K562 (cell line): ENCODE data around the gene CCDC70. TPM values are rescaled to one million over a fixed set of nuclear protein-coding genes. Genes with fewer than 3 reads are reported as not detected.

Experiments used
- ATAC-seq: fragments of 200-7000 bp; cut with Tn5 transposase; 3 replicates; pipeline ENCODE4 v1.9.1; 2020; ENCODE audit warnings: moderate library complexity
- BruUV-seq: library from RNA; stranded (reverse); fragments of 400-500 nt; replicated peaks from 2 replicates; lab custom pipeline; 2021; lab: Mats Ljungman, UMichigan
- CTCF ChIA-PET: fragments of 300-600 bp; formaldehyde crosslinking; extraction: SDS; loops from one replicate; lab custom pipeline; 2021; ENCODE audit warnings: low intra/inter-chr PET ratio; lab: Yijun Ruan, JAX
- POLR2A ChIA-PET: fragments of 300-600, 350-650 bp; sonication (Branson Sonifier 250); formaldehyde crosslinking; extraction: SDS; loops from one replicate; lab custom pipeline; 2021; ENCODE audit warnings: antibody characterized with exemption, inconsistent platforms; lab: Yijun Ruan, JAX
- DNase-seq, 4 experiments: peaks; one replicate each; pipeline versions ENCODE4 v3.0.0 to v3.0.0-alpha.2; 2011 to 2018; ENCODE audit warnings: low spot score in 3 of 4, mixed read lengths in 3 of 4; ENCODE audit errors: extremely low read depth in 1 of 4
- FAIRE-seq: peaks from 2 replicates; lab custom pipeline; 2011; peaks lifted over from hg19 to GRCh38; lab: Jason Lieb, UNC
- H2AFZ ChIP-seq: 2 replicates; pipeline ENCODE4 v1.6.0; 2011; ENCODE audit warnings: low read depth, low read length, control low read depth, inconsistent platforms
- H3K27ac ChIP-seq: fragments of 200-600 bp; 3 replicates; pipeline ENCODE4 v1.8.0; 2011; ENCODE audit warnings: low read depth, mild to moderate bottlenecking, control low read depth, inconsistent platforms, low read length, moderate library complexity, mixed read lengths; ENCODE audit errors: extremely low read depth
- H3K27me3 ChIP-seq, 2 experiments: fragments of 300-600 bp in 1 of 2; 2 replicates in 1 of 2; 3 replicates in 1 of 2; pipeline versions ENCODE4 v1.6.0 to v1.8.0; 2011; ENCODE audit warnings: inconsistent platforms in 2 of 2, low read length in 2 of 2, mild to moderate bottlenecking in 1 of 2, mixed read lengths in 1 of 2, moderate library complexity in 1 of 2; ENCODE audit not compliant: control insufficient read depth in 2 of 2, insufficient read depth in 2 of 2
- H3K36me3 ChIP-seq: fragments of 300-600 bp; 3 replicates; pipeline ENCODE4 v1.8.0; 2011; ENCODE audit warnings: mild to moderate bottlenecking, low read length, inconsistent platforms; ENCODE audit not compliant: control insufficient read depth, insufficient read depth
- H3K4me1 ChIP-seq, 2 experiments: fragments of 200-600 bp in 1 of 2; replicated peaks in 1 of 2; 2 replicates in 1 of 2; 3 replicates in 1 of 2; pipeline versions ENCODE4 v1.5.1 to v1.8.0; 2011; ENCODE audit warnings: inconsistent platforms in 2 of 2, low read length in 2 of 2, mild to moderate bottlenecking in 1 of 2, mixed read lengths in 1 of 2, moderate library complexity in 1 of 2; ENCODE audit not compliant: control insufficient read depth in 2 of 2, insufficient read depth in 2 of 2
- H3K4me2 ChIP-seq: 2 replicates; pipeline ENCODE4 v1.6.1; 2011; ENCODE audit warnings: low read length, control low read depth, inconsistent platforms, mixed read lengths; ENCODE audit not compliant: insufficient read depth
- H3K4me3 ChIP-seq: fragments of 200-600 bp; sonication (generic), shearing (Covaris generic); 2 replicates; pipeline ENCODE4 v1.5.1; 2016; ENCODE audit warnings: control low read depth, inconsistent platforms
- H3K79me2 ChIP-seq: fragments of 200-600 bp; 3 replicates; pipeline ENCODE4 v1.8.0; 2011; ENCODE audit warnings: low read length, inconsistent platforms; ENCODE audit not compliant: control insufficient read depth, insufficient read depth
- H3K9ac ChIP-seq, 2 experiments: 2 replicates each; pipeline versions ENCODE4 v1.6.0 to v1.6.1; 2011; ENCODE audit warnings: low read depth in 2 of 2, low read length in 2 of 2, control low read depth in 1 of 2, inconsistent platforms in 1 of 2, mild to moderate bottlenecking in 1 of 2, mixed read lengths in 1 of 2; ENCODE audit not compliant: insufficient read depth in 1 of 2
- H3K9me1 ChIP-seq: one replicate; pipeline ENCODE4 v1.6.0; 2011; ENCODE audit warnings: inconsistent platforms, mild to moderate bottlenecking, low read length, moderate library complexity; ENCODE audit not compliant: control insufficient read depth, insufficient read depth
- H3K9me3 ChIP-seq: replicated peaks from 2 replicates; pipeline ENCODE4 v1.5.1; 2011; ENCODE audit warnings: low read depth, low read length, inconsistent platforms; ENCODE audit not compliant: control insufficient read depth, insufficient read depth
- H4K20me1 ChIP-seq: replicated peaks from 2 replicates; pipeline ENCODE4 v1.6.1; 2011; ENCODE audit warnings: low read length, inconsistent platforms, mixed read lengths; ENCODE audit not compliant: control insufficient read depth, insufficient read depth
- CXXC5 ChIP-seq: fragments of 250-450 bp; sonication (Bioruptor Pico); IDR thresholded peaks from 2 replicates; pipeline ENCODE4 v1.8.0; 2022; ENCODE audit warnings: inconsistent platforms, mild to moderate bottlenecking, moderate library complexity
- NUFIP1 ChIP-seq: fragments of 450-650 bp; IDR thresholded peaks from 2 replicates; pipeline ENCODE4 v1.6.1; 2018; ENCODE audit not compliant: partially characterized antibody
- RAD21 ChIP-seq, 2 experiments: fragments of 250-450 bp in 1 of 2; fragments of 450-650 bp in 1 of 2; sonication (Bioruptor Pico) in 1 of 2; formaldehyde crosslinking in 1 of 2; IDR thresholded peaks in 1 of 2; conservative IDR thresholded peaks in 1 of 2; 2 replicates each; pipeline versions ENCODE4 v1.4.0 to v1.8.0; 2020 to 2022; ENCODE audit warnings: mild to moderate bottlenecking in 2 of 2, moderate library complexity in 1 of 2
- REST ChIP-seq, 2 experiments: fragments of 450-650 bp; formaldehyde crosslinking in 1 of 2; IDR thresholded peaks; 2 replicates each; pipeline versions ENCODE4 v1.4.0 to v1.6.1; 2014 to 2020; ENCODE audit warnings: mild to moderate bottlenecking in 2 of 2, borderline replicate concordance in 1 of 2, low read depth in 1 of 2
- STAG1 ChIP-seq: sonication (generic); formaldehyde crosslinking; IDR thresholded peaks from 2 replicates; pipeline ENCODE4 v1.5.0; 2020; ENCODE audit warnings: missing genetic modification reagents, borderline replicate concordance
- WGBS: fragments of 100-300 bp; shearing (Covaris generic); methylation state at CpG from one replicate; pipeline ENCODE4 v1.1.6; 2016; ENCODE audit warnings: low coverage, mixed read lengths; ENCODE audit not compliant: insufficient coverage; ENCODE audit errors: missing lambda C conversion rate; 5-methylcytosine and 5-hydroxymethylcytosine counted together
- in situ Hi-C: fragments of 300-500 bp; cut with MboI; formaldehyde crosslinking; loops from 4 replicates; pipeline ENCODE4 v1.15.0; 2018; ENCODE audit warnings: inconsistent platforms, mixed read lengths
- intact Hi-C: fragments of 100-400 bp; cut with micrococcal nuclease; formaldehyde crosslinking; loops from 2 replicates; pipeline ENCODE4 v1.14.2; 2022
- polyA plus RNA-seq, 8 experiments: library from polyadenylated mRNA; depleted of rRNA in 4 of 8; stranded (reverse) in 5 of 8; unstranded in 3 of 8; fragments of >200 nt; fragmentation: Nextera tagmentation in 2 of 8; fragmentation: Illumina TruSeq in 1 of 8; extraction: Ambion mirVana in 2 of 8; extraction: Trizol in 1 of 8; gene quantifications; 2 replicates each; pipeline versions ENCODE4 v1.2.1 to v1.2.3, GENCODE V29; 2011 to 2014; ENCODE audit warnings: inconsistent platforms in 1 of 8, missing spikeins in 1 of 8
- total RNA-seq, 7 experiments: library from RNA; depleted of rRNA in 6 of 7; stranded (reverse); fragments of >200 nt in 6 of 7; fragmentation: Illumina TruSeq in 2 of 7; extraction: Trizol in 2 of 7; gene quantifications; 2 replicates each; pipeline versions ENCODE4 v1.2.1 to v1.2.3, GENCODE V29; 2011 to 2021; ENCODE audit warnings: low replicate concordance in 1 of 7
- TF ChIP-seq, protein P1 (sequence below): fragments of 450-650 bp; formaldehyde crosslinking; IDR thresholded peaks from 2 replicates; pipeline ENCODE4 v1.4.0; 2020; ENCODE audit warnings: mild to moderate bottlenecking, moderate library complexity

The CCDC70 gene
- total and polyA plus RNA-seq, 9 of the 15 experiments (the other 6 are each of a cell fraction or from before 2014, with no cell fraction given), result not detected

- FAIRE-seq (peak; percentile 84), DNase-seq (peak; percentile 48 to 68 (median 55)), ATAC-seq (peak; percentile 98)
- WGBS, result 29% methylated on average over 6 of the region's 9 CpGs
- Histone ChIP-seq H3K79me2 (no peaks in the 10 kb centered on the region), H3K9ac (no peak overlapping the region), H3K4me3 (no peak overlapping the region), H3K27ac (no peak overlapping the region), H4K20me1 (no peaks in the 10 kb centered on the region), H3K4me1 (no peaks in the 10 kb centered on the region; a peak in 2 of 5 replicates), H3K36me3 (no peaks in the 10 kb centered on the region; the same call in 2 of the 3 replicates), H2AFZ (0 out of 2 replicates have a peak overlapping the region, but pooled peaks have one; percentile 32), H3K27me3 (no peaks in the 10 kb centered on the region), H3K9me1 (no peaks in the 10 kb centered on the region), H3K4me2 (no peak overlapping the region), H3K9me3 (no peaks in the 10 kb centered on the region)
- in situ Hi-C loops (loop anchor here (10.0 kb wide), 1 partner anchor 229 kb away; the partner anchor contains the start of gene NEK5), intact Hi-C loops (loop anchor here (1.0 to 5.0 kb wide), 4 partner anchors 26 to 231 kb away; no protein-coding TSS in a partner anchor)
- ChIA-PET CTCF (interaction anchor here (0.6 to 2.0 kb wide), 2 partner anchors 31 to 232 kb away, joined by 3 to 27 read pairs; partner anchors contain the start of gene NEK5), POLR2A (interaction anchor here (0.8 kb wide), 2 partner anchors 15 to 27 kb away, joined by 3 read pairs; no protein-coding TSS in a partner anchor)
- no TSS peak for BruUV-seq
- peak; percentile 80; the same call in 1 of the 2 replicates for TF ChIP-seq REST (IDR thresholded peaks at IDR 0.05; ENCODE audit: borderline replicate concordance)
- no peak for TF ChIP-seq REST (CRISPR knock-in tag; IDR thresholded peaks at IDR 0.05; ENCODE audit: low read depth)
- TF ChIP-seq NUFIP1, result no peak
- TF ChIP-seq STAG1 (CRISPR knock-in tag), result peak; percentile 40; the same call in 1 of the 2 replicates
- TF ChIP-seq, protein P1, sequence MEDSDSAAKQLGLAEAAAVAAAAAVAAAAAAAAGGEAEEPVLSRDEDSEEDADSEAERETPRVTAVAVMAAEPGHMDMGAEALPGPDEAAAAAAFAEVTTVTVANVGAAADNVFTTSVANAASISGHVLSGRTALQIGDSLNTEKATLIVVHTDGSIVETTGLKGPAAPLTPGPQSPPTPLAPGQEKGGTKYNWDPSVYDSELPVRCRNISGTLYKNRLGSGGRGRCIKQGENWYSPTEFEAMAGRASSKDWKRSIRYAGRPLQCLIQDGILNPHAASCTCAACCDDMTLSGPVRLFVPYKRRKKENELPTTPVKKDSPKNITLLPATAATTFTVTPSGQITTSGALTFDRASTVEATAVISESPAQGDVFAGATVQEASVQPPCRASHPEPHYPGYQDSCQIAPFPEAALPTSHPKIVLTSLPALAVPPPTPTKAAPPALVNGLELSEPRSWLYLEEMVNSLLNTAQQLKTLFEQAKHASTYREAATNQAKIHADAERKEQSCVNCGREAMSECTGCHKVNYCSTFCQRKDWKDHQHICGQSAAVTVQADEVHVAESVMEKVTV (CRISPR knock-in tag), result peak; percentile 81
- TF ChIP-seq CXXC5 (CRISPR knock-in tag), result 0 out of 2 replicates have a peak, but pooled peaks have one; percentile 8
- peak; percentile 85 to 87 for TF ChIP-seq RAD21 (CRISPR knock-in tag; conservative IDR thresholded peaks at IDR 0.05 in 1 of 2, IDR thresholded peaks at IDR 0.05 in 1 of 2)
These were observed 34.4 kb downstream of the CCDC70 start for GRCh38 chr13:51895906-51896888.
